ENCODE data around the gene QRFP. TPM values are rescaled to one million over a fixed set of nuclear protein-coding genes. Genes with fewer than 3 reads are reported as not detected.

QRFP gene
- total RNA-seq, 1 donor from 2014 or later: not detected

DNA sequence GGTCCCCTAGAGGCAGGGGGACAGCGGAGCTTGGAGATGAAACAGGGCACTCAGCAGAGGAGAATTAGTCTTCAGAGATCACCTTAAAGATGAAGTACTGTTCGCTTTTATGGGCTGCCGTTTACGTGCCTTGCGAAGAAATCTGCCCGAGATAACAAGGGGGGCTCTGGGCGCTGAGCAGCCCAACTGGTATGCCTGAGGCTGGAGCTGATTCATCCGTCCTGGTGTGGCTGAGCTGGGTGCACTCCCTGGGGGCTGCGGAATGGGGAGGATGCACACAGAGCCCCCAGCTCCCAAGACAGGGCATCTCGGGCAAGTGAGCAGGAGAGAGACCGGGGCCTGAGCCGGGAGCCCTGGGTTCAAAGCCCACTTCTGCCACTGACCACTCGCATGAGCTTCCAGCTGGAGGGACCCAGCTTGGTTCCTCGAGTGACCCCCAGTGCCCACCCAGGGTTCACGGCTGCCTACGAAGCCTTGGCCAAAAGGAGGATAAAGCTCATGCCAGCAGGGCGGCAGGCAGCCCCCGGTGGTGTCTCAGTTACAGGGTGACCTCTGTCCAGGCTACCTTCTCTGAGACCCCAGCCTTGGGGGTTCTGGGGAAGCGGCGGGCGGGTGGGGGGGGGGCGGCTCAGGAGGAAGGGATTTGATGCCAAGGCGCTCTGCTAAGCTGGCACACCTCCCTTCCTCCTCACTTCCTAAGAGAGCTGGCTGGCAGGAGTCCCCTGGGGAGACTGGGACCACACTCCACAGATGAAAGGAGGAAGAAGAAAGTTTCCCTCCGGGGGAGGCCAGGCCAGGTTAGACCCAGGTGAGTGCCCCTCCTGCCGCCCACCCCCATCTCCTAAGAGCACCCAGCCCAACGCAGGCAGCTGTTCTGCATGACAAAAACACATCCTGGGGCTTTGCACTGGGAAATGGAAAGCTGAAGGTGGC lies 36.8 kb upstream of the QRFP start:
- Mint-ChIP-seq H3K9me3 (no peaks in the 10 kb centered on the region), H3K27me3 (peaks cover 52% of the 10 kb centered on the region), H3K27ac (no peak overlapping the region), H3K4me1 (peaks cover 19% of the 10 kb centered on the region), H3K36me3 (ENCODE audit: low read depth) (no peaks in the 10 kb centered on the region), H3K4me3 (no peak overlapping the region)
- intact Hi-C loops (cut with micrococcal nuclease): no loop called here
- ChIA-PET POLR2A (no interaction called here), CTCF (interaction anchor here (1.2 kb wide), 1 partner anchor 113 kb away, joined by 3 read pairs; no protein-coding TSS in a partner anchor)
- TF ChIP-seq, protein P1, sequence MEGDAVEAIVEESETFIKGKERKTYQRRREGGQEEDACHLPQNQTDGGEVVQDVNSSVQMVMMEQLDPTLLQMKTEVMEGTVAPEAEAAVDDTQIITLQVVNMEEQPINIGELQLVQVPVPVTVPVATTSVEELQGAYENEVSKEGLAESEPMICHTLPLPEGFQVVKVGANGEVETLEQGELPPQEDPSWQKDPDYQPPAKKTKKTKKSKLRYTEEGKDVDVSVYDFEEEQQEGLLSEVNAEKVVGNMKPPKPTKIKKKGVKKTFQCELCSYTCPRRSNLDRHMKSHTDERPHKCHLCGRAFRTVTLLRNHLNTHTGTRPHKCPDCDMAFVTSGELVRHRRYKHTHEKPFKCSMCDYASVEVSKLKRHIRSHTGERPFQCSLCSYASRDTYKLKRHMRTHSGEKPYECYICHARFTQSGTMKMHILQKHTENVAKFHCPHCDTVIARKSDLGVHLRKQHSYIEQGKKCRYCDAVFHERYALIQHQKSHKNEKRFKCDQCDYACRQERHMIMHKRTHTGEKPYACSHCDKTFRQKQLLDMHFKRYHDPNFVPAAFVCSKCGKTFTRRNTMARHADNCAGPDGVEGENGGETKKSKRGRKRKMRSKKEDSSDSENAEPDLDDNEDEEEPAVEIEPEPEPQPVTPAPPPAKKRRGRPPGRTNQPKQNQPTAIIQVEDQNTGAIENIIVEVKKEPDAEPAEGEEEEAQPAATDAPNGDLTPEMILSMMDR (IDR thresholded peaks at IDR 0.05): no peak
- ATAC-seq (ENCODE audit: low read depth) (no peak), DNase-seq (no peak)

DNA sequence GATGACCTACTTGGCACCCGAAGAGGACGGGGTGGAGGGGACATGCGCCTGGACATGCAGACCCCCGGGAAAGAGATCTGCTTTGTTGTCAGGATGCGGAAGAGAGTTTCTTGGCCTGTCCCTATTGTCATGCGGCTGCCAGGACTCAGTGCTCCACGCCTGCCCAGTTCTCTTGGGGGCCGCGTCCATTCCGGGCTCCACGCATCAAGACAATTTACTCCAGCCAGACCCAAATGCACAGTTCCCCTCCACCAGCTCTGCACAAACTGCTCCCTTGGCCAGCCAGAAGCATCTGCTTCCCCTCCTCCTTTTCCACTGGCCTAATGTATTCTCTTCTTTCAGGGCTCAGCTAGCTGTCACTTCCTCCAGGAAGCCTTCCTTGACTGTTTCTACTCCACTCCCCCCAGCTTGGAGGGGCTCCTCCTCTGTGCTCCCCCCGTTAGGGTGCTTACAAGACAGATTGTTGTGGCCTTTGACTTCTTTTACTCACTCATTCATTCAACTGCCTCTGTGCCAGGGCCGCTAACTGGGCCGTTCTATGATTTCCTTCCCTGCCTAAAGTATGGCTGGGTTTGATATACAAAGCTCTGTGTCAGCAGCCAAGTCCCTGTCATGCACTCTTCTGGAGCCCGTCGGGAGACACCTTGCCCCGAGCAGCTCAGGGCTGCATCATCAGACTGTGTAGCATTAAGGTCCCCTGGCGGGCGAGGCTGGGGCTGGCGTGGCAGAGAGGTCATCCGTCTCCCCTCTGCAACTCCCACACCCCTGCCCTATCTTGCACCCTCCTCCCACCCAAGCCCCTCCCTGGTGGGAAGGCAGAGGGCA lies 35.9 kb upstream of the QRFP start:
- intact Hi-C loops (cut with micrococcal nuclease): no loop called here
- ChIA-PET POLR2A (no interaction called here), CTCF (no interaction called here)
- no peaks in the 10 kb centered on the region for H3K36me3 Mint-ChIP-seq (ENCODE audit: low read depth)
- H3K4me3 Mint-ChIP-seq: no peak overlapping the region
- TF ChIP-seq, protein P1 (IDR thresholded peaks at IDR 0.05): no peak
- no peaks in the 10 kb centered on the region for H3K9me3 Mint-ChIP-seq
- H3K27ac Mint-ChIP-seq: no peak overlapping the region
- H3K4me1 Mint-ChIP-seq: peaks cover 21% of the 10 kb centered on the region
- ATAC-seq (ENCODE audit: low read depth) (no peak), DNase-seq (no peak)
- H3K27me3 Mint-ChIP-seq: peaks cover 53% of the 10 kb centered on the region

DNA sequence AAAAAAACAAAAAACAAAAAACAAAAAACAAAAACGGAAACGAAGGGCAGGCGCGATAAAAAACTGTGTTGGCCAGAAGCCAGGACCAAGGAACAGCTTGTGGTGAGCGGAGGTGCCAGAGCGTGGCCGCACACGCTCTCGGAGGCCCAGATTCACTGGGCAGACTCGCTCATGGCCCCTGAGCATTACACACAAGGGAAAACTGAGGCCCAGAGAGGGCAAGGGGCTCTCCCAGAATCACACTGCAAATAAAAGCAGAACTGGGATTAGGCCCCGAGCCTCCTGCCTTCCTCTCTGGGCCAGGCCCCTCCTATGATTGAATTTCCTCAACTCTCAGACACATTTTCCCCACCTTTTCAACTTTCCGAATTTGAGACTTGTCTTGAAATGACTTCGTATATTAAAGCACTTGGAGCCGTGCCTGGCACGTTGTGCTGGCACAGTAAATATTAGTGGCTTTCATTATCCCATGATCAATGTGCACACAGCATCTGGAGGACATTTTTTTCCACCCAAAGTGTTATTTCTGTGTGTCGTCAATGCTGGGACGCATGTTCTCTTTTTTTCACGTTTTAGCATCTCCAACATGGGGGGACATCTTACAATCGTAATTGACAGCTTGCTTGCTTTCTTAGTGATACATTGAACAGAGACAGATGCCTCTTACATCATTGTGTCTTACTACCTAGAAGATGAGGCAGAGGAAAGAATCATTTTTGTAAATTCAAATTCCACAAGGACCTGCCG lies 35.1 kb upstream of the QRFP start:
- POLR2A ChIA-PET: interaction anchor here (0.6 kb wide), 2 partner anchors 1479 to 1792 kb away, joined by 3 to 6 read pairs; partner anchors contain the start of gene CFAP77
- Mint-ChIP-seq H3K9me3 (no peaks in the 10 kb centered on the region), H3K36me3 (ENCODE audit: low read depth) (no peaks in the 10 kb centered on the region), H3K27ac (no peak overlapping the region), H3K4me1 (peaks cover 19% of the 10 kb centered on the region), H3K27me3 (peaks cover 48% of the 10 kb centered on the region), H3K4me3 (no peak overlapping the region)
- DNase-seq: no peak
- CTCF ChIA-PET: no interaction called here
- intact Hi-C loops (cut with micrococcal nuclease): no loop called here
- peak; percentile 55 for ATAC-seq (ENCODE audit: low read depth)
- TF ChIP-seq, protein P1 (IDR thresholded peaks at IDR 0.05): no peak

DNA sequence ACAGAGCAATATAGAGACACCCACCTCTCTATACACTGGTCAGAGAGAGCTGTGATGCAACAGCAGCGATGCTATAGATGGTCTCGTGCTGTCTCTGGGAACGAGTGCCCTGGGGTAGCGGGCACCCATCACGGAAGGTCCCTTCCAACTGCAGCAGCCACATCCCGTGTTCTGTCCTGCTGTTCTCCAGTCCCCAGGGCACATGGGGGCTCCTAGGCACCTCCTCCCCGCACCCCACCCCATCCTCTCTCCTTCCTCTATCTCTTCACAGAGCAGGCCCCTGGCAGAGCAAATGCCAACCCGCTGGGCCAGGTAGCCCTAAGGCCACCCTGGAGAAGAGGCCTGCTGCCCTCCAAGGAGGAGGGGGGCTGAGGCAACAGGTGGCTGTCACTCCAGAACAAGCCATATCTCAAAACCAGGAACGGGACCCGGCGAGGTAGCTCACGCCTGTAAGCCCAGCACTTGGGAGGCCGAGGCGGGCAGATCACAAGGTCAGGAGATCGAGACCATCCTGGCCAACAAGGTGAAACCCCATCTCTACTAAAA lies 34.3 kb upstream of the QRFP start:
- no peak for ATAC-seq (ENCODE audit: low read depth)
- Mint-ChIP-seq H3K36me3 (ENCODE audit: low read depth) (no peaks in the 10 kb centered on the region), H3K4me1 (peaks cover 23% of the 10 kb centered on the region), H3K4me3 (no peak overlapping the region), H3K27ac (no peak overlapping the region), H3K27me3 (peaks cover 43% of the 10 kb centered on the region), H3K9me3 (no peaks in the 10 kb centered on the region)
- no peak for DNase-seq
- POLR2A ChIA-PET: interaction anchor here (0.6 kb wide), 1 partner anchor 1479 kb away, joined by 3 read pairs; the partner anchor contains the start of gene CFAP77
- CTCF ChIA-PET: no interaction called here
- TF ChIP-seq, protein P1 (IDR thresholded peaks at IDR 0.05): no peak
- intact Hi-C loops (cut with micrococcal nuclease): no loop called here
